A549 treated with CpdA at 1 μM for 4 hours (cell line): ENCODE measurements around the gene EML5. TPM values are rescaled to one million over a fixed set of nuclear protein-coding genes. Genes with fewer than 3 reads are reported as not detected.

ENCODE experiments used
- total RNA-seq: library from RNA; stranded (reverse); fragments of 200-300 nt; extraction: Qiagen RNA extraction; gene quantifications from 5 replicates; pipeline ENCODE4 v1.2.3, GENCODE V29; 2022; ENCODE audit warnings: low read depth

The EML5 gene
- 0.72 to 0.92 TPM (median 0.77 TPM) in 5 replicates for total RNA-seq

GRCh38 chr14:88792473-88793258, at the start of gene EML5:
EML5 (minus strand) TSS chr14:88792953; CDS start chr14:88792503, 450 bp downstream.

GRCh38 chr14:88824314-88825077, 31.7 kb upstream of the EML5 start, which contains the start of gene TTC8:
TTC8 (plus strand) TSS chr14:88824651; CDS start chr14:88824708, 57 bp downstream.

GRCh38 chr14:88562831-88563686, 229.7 kb downstream of the EML5 start, which contains the start of gene ZC3H14:
ZC3H14 (plus strand) TSS chr14:88563037; CDS start chr14:88563134, 97 bp downstream.

Other genes starting within 250 kb of the EML5 start
- 8.1 to 8.9 TPM (median 8.5 TPM) in 5 replicates for gene PTPN21, start 237.9 kb downstream of the EML5 start, total RNA-seq
- 58.7 to 66.0 TPM (median 65.4 TPM) in 5 replicates for gene ZC3H14, start 229.9 kb downstream of the EML5 start, total RNA-seq
- 38.2 to 45.5 TPM (median 43.4 TPM) in 5 replicates for gene TTC8, start 31.7 kb upstream of the EML5 start, total RNA-seq